GM21786 (cell line): ENCODE results near the gene PMIS2.

Experiments used
- ATAC-seq: cut with Tn5 transposase; IDR thresholded peaks from one replicate; pipeline ENCODE4 v1.9.1; 2021; ENCODE audit not compliant: unreplicated experiment

The PMIS2 gene

DNA sequence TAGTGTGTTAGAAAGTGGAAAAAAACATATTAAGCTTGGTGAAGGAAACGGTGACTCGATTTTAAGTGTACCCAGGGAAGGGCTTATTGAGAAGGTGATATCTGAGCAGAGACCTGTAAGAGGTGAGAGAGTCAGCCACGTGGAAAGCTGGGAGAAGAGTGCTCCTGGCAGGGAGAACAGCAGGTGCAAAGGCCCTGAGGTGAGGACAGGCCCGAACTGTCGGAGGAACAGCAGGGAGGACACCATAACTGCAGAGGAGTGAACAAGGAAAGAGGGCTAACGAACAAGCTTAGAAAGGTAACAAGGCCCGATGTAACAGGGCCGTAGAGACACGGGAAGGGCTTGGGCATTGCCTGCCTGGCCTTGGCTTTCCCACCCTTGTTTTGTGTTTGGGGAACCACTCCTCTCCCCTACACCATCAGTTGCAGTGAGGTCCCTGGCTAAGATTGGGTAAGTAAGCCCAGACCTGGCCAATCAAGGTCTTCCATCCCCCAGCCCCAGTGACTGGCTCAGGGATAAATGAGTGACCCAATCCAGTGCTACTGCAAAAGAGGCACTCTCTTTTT lies 29.9 kb upstream of the PMIS2 start:
- ATAC-seq, result no peak

- ATAC-seq, result no peak
These were observed 29.0 kb upstream of the PMIS2 start for GRCh38 chr19:35556846-35557538.

- ATAC-seq, result no peak
These were observed 28.2 kb upstream of the PMIS2 start for GRCh38 chr19:35557539-35558399.

- no peak for ATAC-seq
These were observed 27.3 kb upstream of the PMIS2 start for GRCh38 chr19:35558400-35559280.

- ATAC-seq, result peak; percentile 74
These were observed 26.7 kb upstream of the PMIS2 start for GRCh38 chr19:35559281-35559659.

DNA sequence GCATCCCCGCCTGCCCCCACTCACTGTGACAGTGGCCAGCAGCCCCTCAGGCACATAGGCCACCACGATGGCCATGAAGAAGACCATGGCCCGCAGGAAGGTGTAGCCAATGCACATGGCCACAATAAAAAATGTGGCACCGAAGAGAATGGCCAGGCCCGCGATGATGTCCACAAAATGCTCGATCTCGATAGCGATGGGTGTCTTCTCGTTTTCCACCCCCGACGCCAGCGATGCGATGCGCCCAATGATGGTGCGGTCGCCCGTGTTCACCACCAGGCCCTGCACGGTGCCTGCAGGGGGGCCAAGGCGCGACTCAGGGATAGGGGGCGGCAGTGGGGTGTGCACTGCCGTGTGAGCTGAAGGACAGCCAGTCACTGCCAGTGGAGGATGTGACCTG lies 26.2 kb upstream of the PMIS2 start:
- no peak for ATAC-seq

- no peak for ATAC-seq
These were observed 25.7 kb upstream of the PMIS2 start for GRCh38 chr19:35560271-35560670.

DNA sequence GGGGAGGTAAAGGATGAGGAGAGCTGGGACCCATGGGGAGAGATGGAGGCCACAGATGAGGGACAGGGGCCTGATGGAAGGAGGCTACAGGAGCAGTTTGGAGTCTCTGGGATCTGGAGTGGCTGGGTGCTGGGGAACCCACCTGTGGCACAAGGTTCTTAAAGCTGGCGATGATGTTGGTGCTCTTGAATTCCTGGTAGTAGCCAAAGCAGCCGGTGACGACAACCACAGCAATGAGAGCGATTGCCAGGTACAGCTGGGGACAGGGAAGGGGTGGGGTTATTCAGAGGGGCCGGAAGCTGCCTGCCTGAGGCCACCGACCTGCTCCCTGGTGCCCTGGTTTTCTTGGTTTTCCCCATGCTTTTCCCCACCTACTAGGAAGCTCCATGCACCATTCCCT lies 25.3 kb upstream of the PMIS2 start:
- ATAC-seq, result no peak

- no peak for ATAC-seq
These were observed 24.5 kb upstream of the PMIS2 start for GRCh38 chr19:35561436-35561835.

DNA sequence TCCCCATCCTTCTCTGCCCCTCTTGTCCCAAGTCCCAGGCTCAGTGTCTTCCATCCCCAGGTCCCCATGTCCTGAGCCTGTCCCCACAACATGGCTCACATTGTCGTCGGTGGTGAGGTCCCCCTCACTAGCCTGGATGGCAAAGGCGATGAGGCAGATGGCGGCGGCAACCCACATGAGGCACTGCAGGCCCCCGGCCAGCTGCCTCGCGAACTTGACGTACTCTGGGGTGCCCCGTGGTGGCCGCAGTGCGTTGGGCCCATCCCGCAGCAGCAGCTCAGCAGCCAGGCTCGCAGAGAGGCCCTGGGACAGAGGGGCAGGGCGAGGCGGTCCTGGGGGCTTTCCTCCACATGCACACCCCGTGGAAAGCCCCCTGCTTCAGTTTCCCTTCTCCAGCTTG lies 23.6 kb upstream of the PMIS2 start:
- ATAC-seq, result no peak

- ATAC-seq, result no peak
These were observed 23.2 kb upstream of the PMIS2 start for GRCh38 chr19:35562776-35563175.

DNA sequence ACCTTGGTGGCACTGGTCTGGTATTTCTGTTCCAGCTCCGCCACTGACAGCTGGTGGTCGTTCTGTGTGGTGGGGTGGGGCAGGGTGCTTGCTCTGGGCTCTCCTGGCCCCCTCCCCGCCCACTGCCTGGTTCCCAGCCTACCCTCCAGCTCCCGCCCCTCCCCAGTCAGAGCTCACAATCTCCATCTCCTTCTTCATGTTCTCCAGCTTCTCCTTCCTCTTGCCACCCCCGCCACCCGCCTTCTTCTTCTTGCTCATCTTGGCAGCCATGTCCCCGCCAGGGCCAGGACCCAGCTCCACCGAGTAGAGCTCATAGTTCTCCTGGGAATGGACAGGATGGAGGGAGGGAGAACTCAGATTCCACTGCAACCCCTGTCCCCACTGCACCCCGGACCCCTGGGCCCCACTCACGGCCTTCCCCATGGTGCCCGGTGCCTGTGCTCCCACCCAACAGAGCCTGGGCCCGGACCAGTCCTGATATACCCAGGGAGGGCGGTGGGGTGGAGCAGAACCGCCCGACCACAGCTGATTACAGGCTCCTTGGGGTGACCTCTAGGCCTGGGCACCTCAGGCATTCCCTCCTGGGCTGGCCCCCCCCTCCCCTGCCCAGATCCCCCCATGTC lies 22.7 kb upstream of the PMIS2 start, which contains the start of gene ATP4A:
TSS of gene ATP4A (minus strand) at position 452 of the 623 bp plus-strand sequence. CDS start at position 423, 29 bp downstream.
- ATAC-seq, result no peak

GRCh38 chr19:35565016-35565856 lies 20.7 kb upstream of the PMIS2 start:
- no peak for ATAC-seq

GRCh38 chr19:35566738-35567137 lies 19.2 kb upstream of the PMIS2 start:
- no peak for ATAC-seq

GRCh38 chr19:35569281-35569781 lies 16.6 kb upstream of the PMIS2 start:
- ATAC-seq, result no peak

DNA sequence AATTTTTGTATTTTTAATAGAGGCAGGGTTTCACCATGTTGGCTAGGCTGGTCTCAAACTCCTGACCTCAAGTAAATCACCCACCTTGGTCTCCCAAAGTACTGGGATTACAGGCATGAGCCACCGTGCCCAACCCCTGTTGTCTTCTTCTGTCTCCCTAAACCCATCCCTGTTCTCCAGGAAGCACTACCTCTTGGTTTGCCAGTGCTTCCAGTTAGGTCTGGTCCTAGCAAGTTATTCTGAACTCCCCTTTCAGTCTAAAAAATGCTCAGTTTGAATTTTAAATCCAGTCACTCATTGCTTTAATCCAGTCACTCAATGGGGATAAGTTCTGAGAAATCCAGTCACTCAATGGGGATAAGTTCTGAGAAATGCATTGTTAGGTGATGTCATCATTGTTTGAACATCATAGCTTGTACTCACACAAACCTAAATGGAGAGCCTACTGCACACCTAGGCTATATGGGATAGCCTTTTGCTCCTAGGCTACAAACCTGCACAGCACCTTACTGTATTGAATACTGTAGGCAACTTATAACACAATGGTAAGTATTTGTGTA lies 14.5 kb upstream of the PMIS2 start:
- no peak for ATAC-seq

- no peak for ATAC-seq
These were observed 8.1 kb upstream of the PMIS2 start for GRCh38 chr19:35577918-35578317.

- ATAC-seq, result no peak
These were observed 7.3 kb upstream of the PMIS2 start for GRCh38 chr19:35578707-35579106.

- no peak for ATAC-seq
These were observed 3.2 kb upstream of the PMIS2 start for GRCh38 chr19:35582760-35583159.
